Lower lobe of right lung (tissue), 2 donors: ENCODE measurements around the gene SIL1. TPM values are rescaled to one million over a fixed set of nuclear protein-coding genes. Genes with fewer than 3 reads are reported as not detected.

Experiments
- ATAC-seq, 2 donors: fragments of 200-7000 bp; cut with Tn5 transposase; one replicate each; pipeline ENCODE4 v1.9.1; 2020 to 2022; ENCODE audit warnings: mild to moderate bottlenecking in 2 of 2, moderate library complexity in 2 of 2
- DNase-seq: peaks from one replicate; pipeline ENCODE4 v3.0.0-alpha.2; 2020
- H3K27ac ChIP-seq: fragments of 200-600 bp; one replicate; pipeline ENCODE4 v1.8.0; 2022
- H3K27me3 ChIP-seq: fragments of 200-600 bp; one replicate; pipeline ENCODE4 v1.8.0; 2022; ENCODE audit warnings: low read depth
- H3K36me3 ChIP-seq: fragments of 200-600 bp; one replicate; pipeline ENCODE4 v1.8.0; 2022; ENCODE audit warnings: mild to moderate bottlenecking
- H3K4me1 ChIP-seq: fragments of 200-600 bp; one replicate; pipeline ENCODE4 v1.8.0; 2022
- H3K4me3 ChIP-seq: fragments of 200-600 bp; one replicate; pipeline ENCODE4 v1.8.0; 2022; ENCODE audit warnings: mild to moderate bottlenecking
- H3K9me3 ChIP-seq: fragments of 200-600 bp; one replicate; pipeline ENCODE4 v1.8.0; 2022
- intact Hi-C: fragments of 100-400 bp; cut with DNase I; formaldehyde crosslinking; loops from one replicate; pipeline ENCODE4 v1.11.0; 2022
- total RNA-seq: library from RNA; stranded (reverse); fragmentation: NEBNext Ultra II Directional; extraction: Animal tissue kit (Norgen Biotek cat#: 25700); gene quantifications from one replicate; pipeline ENCODE4 v1.2.1, GENCODE V29; 2021
- TF ChIP-seq, protein P1 (sequence below): fragments of 200-600 bp; IDR thresholded peaks from one replicate; pipeline ENCODE4 v1.8.0; 2022; ENCODE audit warnings: antibody characterized with exemption, mild to moderate bottlenecking
- donor health status: DM: no; HTN: yes; CAD: no; lungs with severe emphysema.

The SIL1 gene
- total RNA-seq, 1 donor from 2014 or later, result 40.6 TPM

DNA sequence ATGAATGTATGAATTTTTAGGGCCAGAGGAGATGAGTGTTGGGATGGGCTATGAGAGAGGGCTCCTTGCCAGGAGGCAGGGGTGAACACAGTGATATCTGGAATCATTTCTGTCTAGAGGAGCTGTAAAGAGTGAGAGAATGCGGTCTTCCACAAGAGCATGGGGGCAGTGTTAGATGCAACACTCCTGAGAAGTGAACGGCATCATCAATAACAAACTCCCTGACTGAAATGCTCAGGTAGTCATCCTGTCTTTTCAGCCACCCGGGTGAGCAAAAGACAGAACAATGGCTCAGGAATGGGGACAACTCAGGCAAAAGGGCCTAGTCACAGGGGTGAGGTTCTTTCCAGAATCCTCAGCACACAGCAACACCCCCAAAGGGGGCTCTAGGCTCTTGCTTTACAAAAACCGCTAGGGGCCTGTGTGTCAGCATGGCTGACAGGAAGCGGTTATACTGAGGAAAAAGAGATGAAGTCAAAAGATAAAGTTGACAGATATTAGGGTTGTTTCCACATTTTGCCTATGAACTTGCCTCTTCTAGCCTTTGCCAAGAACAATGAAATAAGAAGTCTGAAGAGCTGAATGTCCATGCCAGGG lies 218.4 kb downstream of the SIL1 start:
- ATAC-seq, result no peak
- intact Hi-C loops, result no loop called here
- H3K27ac ChIP-seq, result no peak overlapping the region

DNA sequence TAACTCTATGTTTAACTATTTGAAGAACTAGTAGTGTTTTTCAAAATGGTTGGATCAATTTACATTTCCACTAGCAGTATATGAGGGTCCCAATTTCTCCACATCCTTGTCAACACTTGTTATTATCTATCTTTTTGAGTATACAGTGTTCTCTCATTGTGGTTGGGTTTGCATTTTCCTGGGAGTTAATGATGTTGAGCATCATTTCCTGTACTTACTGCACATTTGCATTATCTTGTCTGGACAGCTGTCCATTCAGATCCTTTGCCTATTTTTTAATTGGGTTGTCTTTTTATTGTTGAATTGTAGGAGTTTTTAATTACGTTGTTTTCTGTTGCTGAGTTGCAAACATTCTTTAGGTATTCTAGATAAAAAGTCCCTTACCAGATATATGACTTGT lies 219.6 kb downstream of the SIL1 start:
- H3K4me3 ChIP-seq, result no peak overlapping the region
- H3K36me3 ChIP-seq, result no peaks in the 10 kb centered on the region
- H3K27me3 ChIP-seq, result no peaks in the 10 kb centered on the region
- DNase-seq (no peak), ATAC-seq (no peak)
- no peak overlapping the region for H3K27ac ChIP-seq
- peaks cover 21% of the 10 kb centered on the region for H3K4me1 ChIP-seq
- intact Hi-C loops, result no loop called here
- TF ChIP-seq, protein P1, sequence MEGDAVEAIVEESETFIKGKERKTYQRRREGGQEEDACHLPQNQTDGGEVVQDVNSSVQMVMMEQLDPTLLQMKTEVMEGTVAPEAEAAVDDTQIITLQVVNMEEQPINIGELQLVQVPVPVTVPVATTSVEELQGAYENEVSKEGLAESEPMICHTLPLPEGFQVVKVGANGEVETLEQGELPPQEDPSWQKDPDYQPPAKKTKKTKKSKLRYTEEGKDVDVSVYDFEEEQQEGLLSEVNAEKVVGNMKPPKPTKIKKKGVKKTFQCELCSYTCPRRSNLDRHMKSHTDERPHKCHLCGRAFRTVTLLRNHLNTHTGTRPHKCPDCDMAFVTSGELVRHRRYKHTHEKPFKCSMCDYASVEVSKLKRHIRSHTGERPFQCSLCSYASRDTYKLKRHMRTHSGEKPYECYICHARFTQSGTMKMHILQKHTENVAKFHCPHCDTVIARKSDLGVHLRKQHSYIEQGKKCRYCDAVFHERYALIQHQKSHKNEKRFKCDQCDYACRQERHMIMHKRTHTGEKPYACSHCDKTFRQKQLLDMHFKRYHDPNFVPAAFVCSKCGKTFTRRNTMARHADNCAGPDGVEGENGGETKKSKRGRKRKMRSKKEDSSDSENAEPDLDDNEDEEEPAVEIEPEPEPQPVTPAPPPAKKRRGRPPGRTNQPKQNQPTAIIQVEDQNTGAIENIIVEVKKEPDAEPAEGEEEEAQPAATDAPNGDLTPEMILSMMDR, result no peak
- no peaks in the 10 kb centered on the region for H3K9me3 ChIP-seq

More for the DNA sequence above, 218.4 kb downstream of the SIL1 start:
- H3K9me3 ChIP-seq, result no peaks in the 10 kb centered on the region
- no peak for DNase-seq
- H3K27me3 ChIP-seq, result no peaks in the 10 kb centered on the region
- H3K36me3 ChIP-seq, result no peaks in the 10 kb centered on the region
- H3K4me1 ChIP-seq, result peaks cover 9% of the 10 kb centered on the region
- TF ChIP-seq, protein P1, result no peak
- H3K4me3 ChIP-seq, result no peak overlapping the region

DNA sequence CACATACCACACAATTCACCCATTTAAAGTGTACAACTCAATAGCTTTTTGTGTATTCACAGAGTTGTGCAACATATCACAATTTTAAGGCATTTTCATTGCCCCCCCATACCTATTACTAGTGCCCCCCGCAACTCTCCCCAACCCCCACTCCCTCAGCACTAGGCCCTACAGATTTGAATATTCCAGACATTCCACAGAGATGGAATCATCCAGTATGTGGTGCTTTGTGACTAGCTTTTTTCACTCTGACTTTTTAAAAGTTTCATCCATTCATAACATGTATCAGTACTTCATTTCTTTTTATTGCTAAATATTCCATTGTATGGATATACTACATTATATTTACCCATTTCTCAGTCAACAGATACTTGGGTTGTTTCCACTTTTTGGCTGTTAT lies 220.1 kb downstream of the SIL1 start:
- no peak for ATAC-seq
- Histone ChIP-seq H3K27me3 (no peaks in the 10 kb centered on the region), H3K36me3 (no peaks in the 10 kb centered on the region), H3K27ac (no peak overlapping the region), H3K4me1 (peaks cover 23% of the 10 kb centered on the region), H3K4me3 (no peak overlapping the region), H3K9me3 (no peaks in the 10 kb centered on the region)
- DNase-seq, result no peak
- intact Hi-C loops, result no loop called here
- TF ChIP-seq, protein P1, result no peak

DNA sequence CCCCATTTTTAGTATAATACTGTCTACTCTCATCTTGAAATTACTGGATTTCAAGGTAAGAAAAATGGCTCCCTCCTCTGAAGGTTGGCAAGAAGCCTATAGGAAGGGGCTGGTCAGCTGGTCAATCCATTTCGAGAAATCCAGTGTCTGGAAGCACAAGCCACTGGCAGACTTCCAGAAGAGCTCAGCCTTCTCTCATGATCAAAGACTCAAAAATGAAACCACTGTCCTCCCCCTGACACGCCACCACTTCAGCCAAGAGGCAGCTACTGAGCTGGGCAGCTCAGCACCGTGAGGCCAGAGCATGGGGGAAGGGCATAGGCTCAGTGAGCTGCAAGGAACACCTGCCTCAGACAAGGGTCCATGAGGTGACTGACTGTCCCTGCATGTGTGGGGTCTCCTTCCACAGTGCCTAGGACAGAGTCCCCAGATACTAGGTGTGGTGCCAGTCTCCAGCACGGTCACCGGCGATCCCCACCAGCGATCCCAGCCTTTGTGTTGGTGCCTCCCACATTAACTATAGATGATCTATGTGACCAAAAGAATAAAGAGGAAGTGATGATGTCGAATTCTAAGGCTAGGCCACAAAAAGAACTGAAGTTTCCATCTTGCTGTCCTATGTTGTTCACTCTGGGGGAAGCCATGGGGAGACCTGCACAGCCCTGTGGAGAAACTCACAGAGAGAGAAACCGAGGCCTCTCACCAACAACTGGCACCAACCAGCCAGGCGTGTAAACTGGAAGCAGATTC lies 222.9 kb downstream of the SIL1 start:
- Histone ChIP-seq H3K36me3 (no peaks in the 10 kb centered on the region), H3K27me3 (no peaks in the 10 kb centered on the region), H3K27ac (peak overlapping the region; percentile 76), H3K9me3 (no peaks in the 10 kb centered on the region), H3K4me3 (no peak overlapping the region), H3K4me1 (peaks cover 35% of the 10 kb centered on the region)
- peak; percentile 56 to 64 for ATAC-seq
- DNase-seq, result no peak
- intact Hi-C loops, result no loop called here
- TF ChIP-seq, protein P1, result no peak

GRCh38 chr5:138974227-138975063 lies 223.7 kb downstream of the SIL1 start:
- Histone ChIP-seq H3K36me3 (no peaks in the 10 kb centered on the region), H3K27ac (peak overlapping the region; percentile 76), H3K27me3 (no peaks in the 10 kb centered on the region), H3K4me3 (no peak overlapping the region), H3K4me1 (peaks cover 35% of the 10 kb centered on the region), H3K9me3 (no peaks in the 10 kb centered on the region)
- ATAC-seq, result peak; percentile 55 to 68
- TF ChIP-seq, protein P1, result no peak
- intact Hi-C loops, result no loop called here
- no peak for DNase-seq
